SK-N-SH treated with all-trans-retinoic acid at 6 μM for 48 hours (cell line): ENCODE data around the gene SPACA6.

Source experiments
- ATAC-seq: fragments of 200-7000 bp; cut with Tn5 transposase; 3 replicates; pipeline ENCODE4 v1.9.1; 2020; ENCODE audit warnings: mild to moderate bottlenecking, moderate library complexity
- BACH2 ChIP-seq: fragments of 250-450 bp; sonication (Bioruptor Pico); IDR thresholded peaks from 2 replicates; pipeline ENCODE4 v1.9.0; 2021; ENCODE audit warnings: mild to moderate bottlenecking, borderline replicate concordance
- CSDC2 ChIP-seq: fragments of 250-450 bp; sonication (Bioruptor Pico); IDR thresholded peaks from 2 replicates; pipeline ENCODE4 v1.5.0; 2020; ENCODE audit warnings: mild to moderate bottlenecking, moderate library complexity
- ESRRG ChIP-seq: fragments of 250-450 bp; sonication (Bioruptor Pico); IDR thresholded peaks from 2 replicates; pipeline ENCODE4 v1.6.1; 2021; ENCODE audit warnings: mild to moderate bottlenecking
- GLIS3 ChIP-seq: fragments of 250-450 bp; sonication (Bioruptor Pico); IDR thresholded peaks from 2 replicates; pipeline ENCODE4 v1.5.0; 2020; ENCODE audit warnings: mild to moderate bottlenecking, moderate library complexity
- ISL1 ChIP-seq: fragments of 250-450 bp; sonication (Bioruptor Pico); IDR thresholded peaks from 2 replicates; pipeline ENCODE4 v2.1.2; 2022; ENCODE audit warnings: mild to moderate bottlenecking, moderate library complexity
- OSR1 ChIP-seq: fragments of 250-450 bp; sonication (Bioruptor Pico); IDR thresholded peaks from 2 replicates; pipeline ENCODE4 v1.8.0; 2022; ENCODE audit warnings: moderate library complexity, mild to moderate bottlenecking, inconsistent platforms
- PPARA ChIP-seq: fragments of 250-450 bp; sonication (Bioruptor Pico); IDR thresholded peaks from 2 replicates; pipeline ENCODE4 v1.5.0; 2020; ENCODE audit warnings: mild to moderate bottlenecking, borderline replicate concordance
- RARB ChIP-seq: fragments of 250-450 bp; sonication (Bioruptor Pico); IDR thresholded peaks from 2 replicates; pipeline ENCODE4 v1.8.0; 2021; ENCODE audit warnings: mild to moderate bottlenecking, moderate library complexity
- SNAI2 ChIP-seq: fragments of 250-450 bp; sonication (Bioruptor Pico); IDR thresholded peaks from 2 replicates; pipeline ENCODE4 v1.5.0; 2020; ENCODE audit warnings: mild to moderate bottlenecking, moderate library complexity
- TCF4 ChIP-seq: fragments of 250-450 bp; sonication (Bioruptor Pico); IDR thresholded peaks from 2 replicates; pipeline ENCODE4 v1.8.0; 2021; ENCODE audit warnings: mild to moderate bottlenecking, moderate library complexity, borderline replicate concordance
- TOX ChIP-seq: fragments of 250-450 bp; sonication (Bioruptor Pico); IDR thresholded peaks from 2 replicates; pipeline ENCODE4 v1.8.0; 2021; ENCODE audit warnings: mild to moderate bottlenecking, moderate library complexity, borderline replicate concordance
- ZC3H10 ChIP-seq: fragments of 250-450 bp; sonication (Bioruptor Pico); IDR thresholded peaks from 2 replicates; pipeline ENCODE4 v1.5.1; 2021; ENCODE audit warnings: mild to moderate bottlenecking, moderate library complexity
- ZFP3 ChIP-seq: fragments of 250-450 bp; sonication (Bioruptor Pico); IDR thresholded peaks from 2 replicates; pipeline ENCODE4 v1.5.0; 2020; ENCODE audit warnings: mild to moderate bottlenecking, moderate library complexity
- ZFP30 ChIP-seq: fragments of 450-650 bp; formaldehyde crosslinking; IDR thresholded peaks from 2 replicates; pipeline ENCODE4 v1.5.0; 2022; ENCODE audit warnings: mild to moderate bottlenecking, moderate library complexity
- ZNF70 ChIP-seq: fragments of 450-650 bp; formaldehyde crosslinking; IDR thresholded peaks from 2 replicates; pipeline ENCODE4 v1.5.0; 2020; ENCODE audit warnings: mild to moderate bottlenecking, moderate library complexity
- ZNF8 ChIP-seq: fragments of 450-650 bp; formaldehyde crosslinking; IDR thresholded peaks from 2 replicates; pipeline ENCODE4 v1.5.0; 2020; ENCODE audit warnings: mild to moderate bottlenecking, moderate library complexity
- TF ChIP-seq, protein P1 (sequence below): fragments of 250-450 bp; sonication (Bioruptor Pico); IDR thresholded peaks from 2 replicates; pipeline ENCODE4 v1.5.1; 2020; ENCODE audit warnings: low read depth, mild to moderate bottlenecking, moderate library complexity
- TF ChIP-seq, protein P2 (sequence below): fragments of 250-450 bp; sonication (Bioruptor Pico); IDR thresholded peaks from 2 replicates; pipeline ENCODE4 v1.5.0; 2020; ENCODE audit warnings: mild to moderate bottlenecking, moderate library complexity
- TF ChIP-seq, protein P3 (sequence below): fragments of 250-450 bp; sonication (Bioruptor Pico); IDR thresholded peaks from 2 replicates; pipeline ENCODE4 v1.8.0; 2020; ENCODE audit warnings: mild to moderate bottlenecking, moderate library complexity, borderline replicate concordance
- TF ChIP-seq, protein P4 (sequence below): fragments of 250-450 bp; sonication (Bioruptor Pico); IDR thresholded peaks from 2 replicates; pipeline ENCODE4 v1.8.0; 2021; ENCODE audit warnings: low read depth, mild to moderate bottlenecking, moderate library complexity, borderline replicate concordance

SPACA6 gene

DNA sequence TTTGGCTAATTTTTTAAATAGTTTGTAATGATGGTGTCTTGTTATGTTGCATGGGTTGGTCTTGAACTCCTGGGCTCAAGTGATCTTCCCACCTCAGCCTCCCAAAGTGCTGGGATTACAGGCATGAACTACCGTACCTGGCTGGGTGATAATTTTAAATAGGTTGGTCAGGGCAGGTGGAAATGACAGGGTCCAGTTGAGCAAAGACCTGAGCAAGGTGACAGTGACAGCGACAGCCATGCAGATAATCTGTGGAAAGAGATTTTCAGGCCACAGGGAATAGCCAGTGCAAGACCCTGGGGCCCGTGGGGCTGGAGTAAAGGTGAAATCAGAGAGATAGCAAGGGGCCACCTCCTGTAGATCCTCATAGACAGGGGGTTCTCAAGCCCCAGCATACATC lies 3.5 kb downstream of the SPACA6 start:
- no peak for ATAC-seq
- TF ChIP-seq CSDC2 (CRISPR knock-in tag) = no peak
- no peak for TF ChIP-seq TOX (CRISPR knock-in tag)
- TF ChIP-seq BACH2 (CRISPR knock-in tag) = no peak
- no peak for TF ChIP-seq ESRRG (CRISPR knock-in tag)
- no peak for TF ChIP-seq ZFP30 (CRISPR knock-in tag)
- TF ChIP-seq OSR1 (CRISPR knock-in tag) = no peak
- TF ChIP-seq RARB = no peak
- no peak for TF ChIP-seq ZNF70 (CRISPR knock-in tag)
- no peak for TF ChIP-seq ZFP3 (CRISPR knock-in tag)
- TF ChIP-seq, protein P1, sequence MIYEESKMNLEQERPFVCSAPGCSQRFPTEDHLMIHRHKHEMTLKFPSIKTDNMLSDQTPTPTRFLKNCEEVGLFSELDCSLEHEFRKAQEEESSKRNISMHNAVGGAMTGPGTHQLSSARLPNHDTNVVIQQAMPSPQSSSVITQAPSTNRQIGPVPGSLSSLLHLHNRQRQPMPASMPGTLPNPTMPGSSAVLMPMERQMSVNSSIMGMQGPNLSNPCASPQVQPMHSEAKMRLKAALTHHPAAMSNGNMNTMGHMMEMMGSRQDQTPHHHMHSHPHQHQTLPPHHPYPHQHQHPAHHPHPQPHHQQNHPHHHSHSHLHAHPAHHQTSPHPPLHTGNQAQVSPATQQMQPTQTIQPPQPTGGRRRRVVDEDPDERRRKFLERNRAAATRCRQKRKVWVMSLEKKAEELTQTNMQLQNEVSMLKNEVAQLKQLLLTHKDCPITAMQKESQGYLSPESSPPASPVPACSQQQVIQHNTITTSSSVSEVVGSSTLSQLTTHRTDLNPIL (CRISPR knock-in tag) = no peak
- TF ChIP-seq, protein P2, sequence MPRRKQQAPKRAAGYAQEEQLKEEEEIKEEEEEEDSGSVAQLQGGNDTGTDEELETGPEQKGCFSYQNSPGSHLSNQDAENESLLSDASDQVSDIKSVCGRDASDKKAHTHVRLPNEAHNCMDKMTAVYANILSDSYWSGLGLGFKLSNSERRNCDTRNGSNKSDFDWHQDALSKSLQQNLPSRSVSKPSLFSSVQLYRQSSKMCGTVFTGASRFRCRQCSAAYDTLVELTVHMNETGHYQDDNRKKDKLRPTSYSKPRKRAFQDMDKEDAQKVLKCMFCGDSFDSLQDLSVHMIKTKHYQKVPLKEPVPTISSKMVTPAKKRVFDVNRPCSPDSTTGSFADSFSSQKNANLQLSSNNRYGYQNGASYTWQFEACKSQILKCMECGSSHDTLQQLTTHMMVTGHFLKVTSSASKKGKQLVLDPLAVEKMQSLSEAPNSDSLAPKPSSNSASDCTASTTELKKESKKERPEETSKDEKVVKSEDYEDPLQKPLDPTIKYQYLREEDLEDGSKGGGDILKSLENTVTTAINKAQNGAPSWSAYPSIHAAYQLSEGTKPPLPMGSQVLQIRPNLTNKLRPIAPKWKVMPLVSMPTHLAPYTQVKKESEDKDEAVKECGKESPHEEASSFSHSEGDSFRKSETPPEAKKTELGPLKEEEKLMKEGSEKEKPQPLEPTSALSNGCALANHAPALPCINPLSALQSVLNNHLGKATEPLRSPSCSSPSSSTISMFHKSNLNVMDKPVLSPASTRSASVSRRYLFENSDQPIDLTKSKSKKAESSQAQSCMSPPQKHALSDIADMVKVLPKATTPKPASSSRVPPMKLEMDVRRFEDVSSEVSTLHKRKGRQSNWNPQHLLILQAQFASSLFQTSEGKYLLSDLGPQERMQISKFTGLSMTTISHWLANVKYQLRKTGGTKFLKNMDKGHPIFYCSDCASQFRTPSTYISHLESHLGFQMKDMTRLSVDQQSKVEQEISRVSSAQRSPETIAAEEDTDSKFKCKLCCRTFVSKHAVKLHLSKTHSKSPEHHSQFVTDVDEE = no peak
- no peak for TF ChIP-seq GLIS3 (CRISPR knock-in tag)
- TF ChIP-seq, protein P3, sequence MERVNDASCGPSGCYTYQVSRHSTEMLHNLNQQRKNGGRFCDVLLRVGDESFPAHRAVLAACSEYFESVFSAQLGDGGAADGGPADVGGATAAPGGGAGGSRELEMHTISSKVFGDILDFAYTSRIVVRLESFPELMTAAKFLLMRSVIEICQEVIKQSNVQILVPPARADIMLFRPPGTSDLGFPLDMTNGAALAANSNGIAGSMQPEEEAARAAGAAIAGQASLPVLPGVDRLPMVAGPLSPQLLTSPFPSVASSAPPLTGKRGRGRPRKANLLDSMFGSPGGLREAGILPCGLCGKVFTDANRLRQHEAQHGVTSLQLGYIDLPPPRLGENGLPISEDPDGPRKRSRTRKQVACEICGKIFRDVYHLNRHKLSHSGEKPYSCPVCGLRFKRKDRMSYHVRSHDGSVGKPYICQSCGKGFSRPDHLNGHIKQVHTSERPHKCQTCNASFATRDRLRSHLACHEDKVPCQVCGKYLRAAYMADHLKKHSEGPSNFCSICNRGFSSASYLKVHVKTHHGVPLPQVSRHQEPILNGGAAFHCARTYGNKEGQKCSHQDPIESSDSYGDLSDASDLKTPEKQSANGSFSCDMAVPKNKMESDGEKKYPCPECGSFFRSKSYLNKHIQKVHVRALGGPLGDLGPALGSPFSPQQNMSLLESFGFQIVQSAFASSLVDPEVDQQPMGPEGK (CRISPR knock-in tag) = no peak
- TF ChIP-seq ZC3H10 (CRISPR knock-in tag) = no peak
- TF ChIP-seq PPARA (CRISPR knock-in tag) = no peak
- no peak for TF ChIP-seq SNAI2
- no peak for TF ChIP-seq ZNF8 (CRISPR knock-in tag)

DNA sequence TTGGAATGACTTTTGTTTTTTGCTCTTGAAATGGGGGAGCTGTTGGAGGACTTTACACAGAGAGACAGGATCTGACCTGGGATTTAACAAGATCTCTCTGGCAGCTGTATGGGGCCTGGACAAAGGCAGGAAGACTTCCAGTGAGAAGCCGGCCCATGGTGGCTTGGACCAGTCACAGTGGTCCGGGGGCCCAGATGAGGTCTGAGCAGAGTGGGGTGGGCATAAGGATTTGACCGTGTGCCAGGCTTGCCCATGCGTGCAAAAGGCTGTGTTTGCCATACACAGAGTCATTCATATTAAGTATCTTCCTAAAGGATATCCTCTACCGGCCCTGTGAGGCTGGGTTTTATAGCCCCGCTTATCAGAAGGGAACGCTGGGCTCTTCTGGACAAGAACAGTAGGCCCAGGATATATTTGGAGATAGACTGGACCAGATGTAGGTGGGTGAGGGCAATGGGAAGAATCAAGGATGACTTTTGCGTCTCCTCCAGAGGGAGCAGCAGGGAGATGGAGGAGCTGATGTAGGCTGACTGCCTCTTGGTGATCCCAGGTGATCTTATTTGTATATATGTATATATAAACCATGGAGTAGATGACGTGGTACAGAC lies 4.1 kb downstream of the SPACA6 start:
- TF ChIP-seq, protein P3 (CRISPR knock-in tag) = no peak
- TF ChIP-seq OSR1 (CRISPR knock-in tag) = no peak
- TF ChIP-seq ZC3H10 (CRISPR knock-in tag) = no peak
- TF ChIP-seq TCF4 (CRISPR knock-in tag) = no peak
- no peak for TF ChIP-seq GLIS3 (CRISPR knock-in tag)
- TF ChIP-seq, protein P2 = no peak
- no peak for TF ChIP-seq ZFP30 (CRISPR knock-in tag)
- TF ChIP-seq RARB = no peak
- TF ChIP-seq, protein P4, sequence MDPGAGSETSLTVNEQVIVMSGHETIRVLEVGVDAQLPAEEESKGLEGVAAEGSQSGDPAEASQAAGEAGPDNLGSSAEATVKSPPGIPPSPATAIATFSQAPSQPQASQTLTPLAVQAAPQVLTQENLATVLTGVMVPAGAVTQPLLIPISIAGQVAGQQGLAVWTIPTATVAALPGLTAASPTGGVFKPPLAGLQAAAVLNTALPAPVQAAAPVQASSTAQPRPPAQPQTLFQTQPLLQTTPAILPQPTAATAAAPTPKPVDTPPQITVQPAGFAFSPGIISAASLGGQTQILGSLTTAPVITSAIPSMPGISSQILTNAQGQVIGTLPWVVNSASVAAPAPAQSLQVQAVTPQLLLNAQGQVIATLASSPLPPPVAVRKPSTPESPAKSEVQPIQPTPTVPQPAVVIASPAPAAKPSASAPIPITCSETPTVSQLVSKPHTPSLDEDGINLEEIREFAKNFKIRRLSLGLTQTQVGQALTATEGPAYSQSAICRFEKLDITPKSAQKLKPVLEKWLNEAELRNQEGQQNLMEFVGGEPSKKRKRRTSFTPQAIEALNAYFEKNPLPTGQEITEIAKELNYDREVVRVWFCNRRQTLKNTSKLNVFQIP (CRISPR knock-in tag) = no peak
- no peak for TF ChIP-seq ISL1
- TF ChIP-seq, all 23 proteins: peak for 0
- no peak for ATAC-seq
